Neural crest cell (in vitro differentiated cells): ENCODE data around the gene FOXK1. TPM values are rescaled to one million over a fixed set of nuclear protein-coding genes. Genes with fewer than 3 reads are reported as not detected.

ENCODE experiments used
- DNase-seq: peaks from one replicate; pipeline ENCODE4 v3.0.0; 2021; ENCODE audit warnings: low read depth, mixed read lengths, low spot score
- H3K27ac Mint-ChIP-seq: one replicate; pipeline ENCODE4 v1.8.0; 2021; ENCODE audit warnings: mild to moderate bottlenecking, mixed read lengths; ENCODE audit not compliant: unreplicated experiment
- H3K27me3 Mint-ChIP-seq: 2 replicates; pipeline ENCODE4 v1.8.0; 2021; ENCODE audit warnings: low read depth, mild to moderate bottlenecking, mixed read lengths
- H3K36me3 Mint-ChIP-seq: 2 replicates; pipeline ENCODE4 v1.8.0; 2021; ENCODE audit warnings: low read depth, mild to moderate bottlenecking, mixed read lengths
- H3K4me1 Mint-ChIP-seq: 2 replicates; pipeline ENCODE4 v1.8.0; 2021; ENCODE audit warnings: mixed read lengths
- H3K4me3 Mint-ChIP-seq: one replicate; pipeline ENCODE4 v1.8.0; 2021; ENCODE audit warnings: mild to moderate bottlenecking, mixed read lengths
- H3K9me3 Mint-ChIP-seq: 2 replicates; pipeline ENCODE4 v1.8.0; 2021; ENCODE audit warnings: mixed read lengths
- long read RNA-seq: library from polyadenylated mRNA; unstranded; transcript quantifications from one replicate; pipeline ENCODE4 v2.0.0, GENCODE V29; 2020
- total RNA-seq: library from RNA; stranded (reverse); gene quantifications from 2 replicates; pipeline ENCODE4 v1.2.1, GENCODE V29; 2021
- TF ChIP-seq, protein P1 (sequence below): fragments of 200-600 bp; sonication (generic); conservative IDR thresholded peaks from 2 replicates; pipeline ENCODE4 v1.5.0; 2021; ENCODE audit warnings: antibody characterized with exemption, mild to moderate bottlenecking

FOXK1 gene
- 28.1 and 29.1 TPM in 2 replicates for total RNA-seq
- long read RNA-seq, partial matches to known transcripts: 0 of 3 reads
- long read RNA-seq, other reads (novel, unspliced or antisense): 3 of 3 reads

DNA sequence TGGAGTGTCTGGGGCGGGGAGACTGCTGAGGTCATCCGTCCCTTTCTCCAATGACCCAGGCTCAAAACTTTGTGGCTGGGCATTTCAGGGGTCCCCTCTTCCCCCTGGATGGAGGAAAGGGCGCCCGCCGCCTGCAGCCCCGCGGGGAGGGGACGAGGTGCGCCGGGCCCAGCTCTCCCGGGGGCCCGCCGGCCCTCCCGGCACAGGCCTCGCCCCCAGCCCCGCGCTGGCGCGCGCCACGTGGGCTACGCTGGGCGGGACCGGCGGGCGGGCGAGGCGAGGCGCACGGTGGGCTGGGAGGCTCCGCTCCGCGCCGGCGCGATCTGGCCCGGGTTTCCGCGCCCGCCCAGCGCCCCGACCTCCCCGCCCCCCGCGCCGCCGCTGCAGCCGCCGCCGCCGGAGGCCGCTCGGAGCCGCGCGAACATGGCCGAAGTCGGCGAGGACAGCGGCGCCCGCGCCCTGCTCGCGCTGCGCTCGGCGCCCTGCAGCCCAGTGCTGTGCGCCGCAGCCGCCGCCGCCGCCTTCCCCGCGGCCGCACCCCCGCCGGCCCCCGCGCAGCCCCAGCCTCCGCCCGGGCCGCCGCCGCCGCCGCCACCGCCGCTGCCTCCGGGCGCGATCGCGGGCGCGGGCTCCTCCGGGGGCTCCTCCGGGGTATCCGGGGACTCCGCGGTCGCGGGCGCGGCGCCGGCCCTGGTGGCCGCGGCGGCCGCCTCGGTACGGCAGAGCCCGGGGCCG lies at the start of gene FOXK1:
Gene FOXK1 (plus strand): TSS at position 410 of the 735 bp plus-strand sequence. CDS start 14 bp downstream, at position 424.
- peak within 1 kb of the TSS; percentile 90 for H3K4me3 Mint-ChIP-seq
- TF ChIP-seq, protein P1, sequence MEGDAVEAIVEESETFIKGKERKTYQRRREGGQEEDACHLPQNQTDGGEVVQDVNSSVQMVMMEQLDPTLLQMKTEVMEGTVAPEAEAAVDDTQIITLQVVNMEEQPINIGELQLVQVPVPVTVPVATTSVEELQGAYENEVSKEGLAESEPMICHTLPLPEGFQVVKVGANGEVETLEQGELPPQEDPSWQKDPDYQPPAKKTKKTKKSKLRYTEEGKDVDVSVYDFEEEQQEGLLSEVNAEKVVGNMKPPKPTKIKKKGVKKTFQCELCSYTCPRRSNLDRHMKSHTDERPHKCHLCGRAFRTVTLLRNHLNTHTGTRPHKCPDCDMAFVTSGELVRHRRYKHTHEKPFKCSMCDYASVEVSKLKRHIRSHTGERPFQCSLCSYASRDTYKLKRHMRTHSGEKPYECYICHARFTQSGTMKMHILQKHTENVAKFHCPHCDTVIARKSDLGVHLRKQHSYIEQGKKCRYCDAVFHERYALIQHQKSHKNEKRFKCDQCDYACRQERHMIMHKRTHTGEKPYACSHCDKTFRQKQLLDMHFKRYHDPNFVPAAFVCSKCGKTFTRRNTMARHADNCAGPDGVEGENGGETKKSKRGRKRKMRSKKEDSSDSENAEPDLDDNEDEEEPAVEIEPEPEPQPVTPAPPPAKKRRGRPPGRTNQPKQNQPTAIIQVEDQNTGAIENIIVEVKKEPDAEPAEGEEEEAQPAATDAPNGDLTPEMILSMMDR: no peak
- H3K27ac Mint-ChIP-seq: no peak within 1 kb of the TSS
- H3K36me3 Mint-ChIP-seq: no peaks in the 10 kb centered on the region
- peaks cover 18% of the 10 kb centered on the region for H3K4me1 Mint-ChIP-seq
- H3K27me3 Mint-ChIP-seq: peaks cover 3% of the 10 kb centered on the region
- peak; percentile 72 for DNase-seq
- no peaks in the 10 kb centered on the region for H3K9me3 Mint-ChIP-seq

GRCh38 chr7:4633012-4633411 lies 49.1 kb upstream of the FOXK1 start:
- Mint-ChIP-seq H3K27me3 (no peaks in the 10 kb centered on the region), H3K9me3 (no peaks in the 10 kb centered on the region), H3K4me1 (peaks cover 9% of the 10 kb centered on the region), H3K27ac (no peak overlapping the region), H3K4me3 (no peak overlapping the region), H3K36me3 (no peaks in the 10 kb centered on the region)
- no peak for DNase-seq
- TF ChIP-seq, protein P1: no peak

GRCh38 chr7:4634166-4634565 lies 47.9 kb upstream of the FOXK1 start:
- TF ChIP-seq, protein P1: no peak
- DNase-seq: no peak
- Mint-ChIP-seq H3K9me3 (no peaks in the 10 kb centered on the region), H3K27ac (no peak overlapping the region), H3K27me3 (no peaks in the 10 kb centered on the region), H3K36me3 (no peaks in the 10 kb centered on the region), H3K4me1 (peaks cover 9% of the 10 kb centered on the region), H3K4me3 (no peak overlapping the region)

- Mint-ChIP-seq H3K27me3 (no peaks in the 10 kb centered on the region), H3K27ac (no peak overlapping the region), H3K36me3 (peaks cover 2% of the 10 kb centered on the region)
Measured at GRCh38 chr7:4638781-4639575, 43.1 kb upstream of the FOXK1 start.

GRCh38 chr7:4641091-4641666 lies 40.9 kb upstream of the FOXK1 start:
- H3K27me3 Mint-ChIP-seq: no peaks in the 10 kb centered on the region
- peak overlapping the region; percentile 70 for H3K4me3 Mint-ChIP-seq
- H3K9me3 Mint-ChIP-seq: peaks cover 3% of the 10 kb centered on the region
- TF ChIP-seq, protein P1: no peak
- peaks cover 2% of the 10 kb centered on the region for H3K36me3 Mint-ChIP-seq
- peaks cover 8% of the 10 kb centered on the region for H3K4me1 Mint-ChIP-seq
- no peak overlapping the region for H3K27ac Mint-ChIP-seq
- DNase-seq: no peak

More at GRCh38 chr7:4638781-4639575, 43.1 kb upstream of the FOXK1 start:
- Mint-ChIP-seq H3K9me3 (peaks cover 3% of the 10 kb centered on the region), H3K4me3 (peak overlapping the region; percentile 60), H3K4me1 (peaks cover 8% of the 10 kb centered on the region)
- TF ChIP-seq, protein P1: no peak
- no peak for DNase-seq
